GM23338 (cell line): ENCODE measurements around the gene CDH4. TPM values are rescaled to one million over a fixed set of nuclear protein-coding genes. Genes with fewer than 3 reads are reported as not detected.
A peak's percentile ranks its signal among the peaks of the same experiment; 100 is the strongest.

Experiments
- ATAC-seq: fragments of 200-7000 bp; cut with Tn5 transposase; 3 replicates; pipeline ENCODE4 v1.9.1; 2020
- DNase-seq: peaks from one replicate; pipeline ENCODE4 v3.0.0-alpha.2; 2015; ENCODE audit warnings: low spot score
- H2AFZ ChIP-seq: fragments of 200-600 bp; sonication (generic); 2 replicates; pipeline ENCODE4 v1.8.0; 2016; ENCODE audit warnings: antibody characterized with exemption, mild to moderate bottlenecking, moderate library complexity
- H3F3A ChIP-seq: fragments of 200-600 bp; sonication (generic); replicated peaks from 2 replicates; pipeline ENCODE4 v1.8.0; 2017; ENCODE audit warnings: antibody characterized with exemption, mixed run types, low read depth
- H3K27ac ChIP-seq: fragments of 200-600 bp; sonication (generic); 2 replicates; pipeline ENCODE4 v1.6.1; 2016; ENCODE audit warnings: low read depth
- H3K27me3 ChIP-seq: fragments of 200-600 bp; sonication (generic); 2 replicates; pipeline ENCODE4 v1.8.0; 2016; ENCODE audit warnings: mild to moderate bottlenecking, mixed run types, moderate library complexity; ENCODE audit not compliant: insufficient read depth
- H3K36me3 ChIP-seq: fragments of 200-600 bp; sonication (generic); 2 replicates; pipeline ENCODE4 v1.8.0; 2016; ENCODE audit warnings: mild to moderate bottlenecking; ENCODE audit not compliant: insufficient read depth
- H3K4me1 ChIP-seq: fragments of 200-600 bp; sonication (generic); 2 replicates; pipeline ENCODE4 v1.8.0; 2016; ENCODE audit warnings: mild to moderate bottlenecking, moderate library complexity; ENCODE audit not compliant: insufficient read depth
- H3K4me2 ChIP-seq: fragments of 200-600 bp; sonication (generic); 2 replicates; pipeline ENCODE4 v1.7.1; 2017; ENCODE audit warnings: mixed run types
- H3K4me3 ChIP-seq: fragments of 200-600 bp; sonication (generic); 2 replicates; pipeline ENCODE4 v1.6.1; 2016; ENCODE audit warnings: mixed run types
- H3K79me2 ChIP-seq: fragments of 200-600 bp; sonication (generic); replicated peaks from 2 replicates; pipeline ENCODE4 v1.8.0; 2017; ENCODE audit warnings: mild to moderate bottlenecking; ENCODE audit not compliant: insufficient read depth
- H3K9me2 ChIP-seq: fragments of 200-600 bp; sonication (generic); 2 replicates; pipeline ENCODE4 v1.8.0; 2017; ENCODE audit not compliant: insufficient read depth
- H4K20me1 ChIP-seq: fragments of 200-600 bp; sonication (generic); replicated peaks from 2 replicates; pipeline ENCODE4 v1.8.0; 2017; ENCODE audit warnings: mild to moderate bottlenecking; ENCODE audit not compliant: insufficient read depth
- H3K27ac Mint-ChIP-seq: 2 replicates; pipeline ENCODE4 v1.8.0; 2020; ENCODE audit warnings: inconsistent platforms, mild to moderate bottlenecking, moderate library complexity, mixed read lengths
- H3K27me3 Mint-ChIP-seq: 3 replicates; pipeline ENCODE4 v1.8.0; 2022; ENCODE audit warnings: low read depth, mild to moderate bottlenecking, moderate library complexity, mixed read lengths, inconsistent platforms; ENCODE audit not compliant: insufficient read depth, poor library complexity
- H3K36me3 Mint-ChIP-seq: 3 replicates; pipeline ENCODE4 v1.8.0; 2021; ENCODE audit warnings: low read depth, mild to moderate bottlenecking, inconsistent platforms, moderate library complexity, mixed read lengths
- H3K4me1 Mint-ChIP-seq: 3 replicates; pipeline ENCODE4 v1.8.0; 2020; ENCODE audit warnings: mild to moderate bottlenecking, inconsistent platforms, mixed read lengths
- H3K4me3 Mint-ChIP-seq: 3 replicates; pipeline ENCODE4 v1.8.0; 2021; ENCODE audit warnings: moderate library complexity, mild to moderate bottlenecking, inconsistent platforms, mixed read lengths
- H3K9me3 Mint-ChIP-seq: 3 replicates; pipeline ENCODE4 v1.8.0; 2020; ENCODE audit warnings: moderate library complexity, mild to moderate bottlenecking, inconsistent platforms, mixed read lengths
- CREB1 ChIP-seq: fragments of 250-450 bp; sonication (Bioruptor Pico); IDR thresholded peaks from 2 replicates; pipeline ENCODE4 v1.5.0; 2020; ENCODE audit warnings: low read depth, mild to moderate bottlenecking, moderate library complexity
- EZH2 ChIP-seq: fragments of 200-600 bp; sonication (generic); IDR thresholded peaks from one replicate; pipeline ENCODE4 v1.8.0; 2017; ENCODE audit warnings: antibody characterized with exemption, mild to moderate bottlenecking, low read depth; ENCODE audit not compliant: unreplicated experiment
- JUNB ChIP-seq: IDR thresholded peaks from one replicate; pipeline ENCODE4 v1.6.1; 2016; ENCODE audit warnings: antibody characterized with exemption; ENCODE audit not compliant: unreplicated experiment
- NANOG ChIP-seq: IDR thresholded peaks from 2 replicates; pipeline ENCODE4 v1.6.1; 2016; ENCODE audit warnings: antibody characterized with exemption, borderline replicate concordance
- STAT1 ChIP-seq: IDR thresholded peaks from one replicate; pipeline ENCODE4 v1.6.1; 2016; ENCODE audit warnings: antibody characterized with exemption; ENCODE audit not compliant: unreplicated experiment
- ZNF114 ChIP-seq: fragments of 250-450 bp; sonication (Bioruptor Pico); IDR thresholded peaks from 2 replicates; pipeline ENCODE4 v1.5.0; 2020; ENCODE audit warnings: mild to moderate bottlenecking, moderate library complexity
- ZNF331 ChIP-seq: fragments of 250-450 bp; sonication (Bioruptor Pico); IDR thresholded peaks from 2 replicates; pipeline ENCODE4 v1.5.0; 2020; ENCODE audit warnings: low read depth, mild to moderate bottlenecking, moderate library complexity
- polyA plus RNA-seq: library from polyadenylated mRNA; unstranded; fragments of >200 nt; fragmentation: Nextera tagmentation; extraction: Ambion mirVana; gene quantifications from 2 replicates; pipeline ENCODE4 v1.2.1, GENCODE V29; 2016
- total RNA-seq: library from RNA; depleted of rRNA; stranded (reverse); fragments of >200 nt; shearing (Covaris generic); gene quantifications from 2 replicates; pipeline ENCODE4 v1.2.3, GENCODE V29; 2014
- TF ChIP-seq, protein P1 (sequence below), 2 experiments: fragments of 200-600 bp in 1 of 2; sonication (generic) in 1 of 2; conservative IDR thresholded peaks; 2 replicates each; pipeline versions ENCODE4 v1.5.1 to v1.6.1; 2016 to 2017; ENCODE audit warnings: antibody characterized with exemption in 2 of 2, low read depth in 2 of 2, mild to moderate bottlenecking in 2 of 2, moderate library complexity in 1 of 2
- TF ChIP-seq, protein P2 (sequence below): IDR thresholded peaks from one replicate; pipeline ENCODE4 v1.6.1; 2018; ENCODE audit warnings: antibody characterized with exemption; ENCODE audit not compliant: unreplicated experiment
- TF ChIP-seq, protein P3 (sequence below): IDR thresholded peaks from 2 replicates; pipeline ENCODE4 v1.6.1; 2016; ENCODE audit warnings: antibody characterized with exemption

CDH4 gene
- total and polyA plus RNA-seq, 2 experiments from 2014 or later, result 1.2 to 4.2 TPM

DNA sequence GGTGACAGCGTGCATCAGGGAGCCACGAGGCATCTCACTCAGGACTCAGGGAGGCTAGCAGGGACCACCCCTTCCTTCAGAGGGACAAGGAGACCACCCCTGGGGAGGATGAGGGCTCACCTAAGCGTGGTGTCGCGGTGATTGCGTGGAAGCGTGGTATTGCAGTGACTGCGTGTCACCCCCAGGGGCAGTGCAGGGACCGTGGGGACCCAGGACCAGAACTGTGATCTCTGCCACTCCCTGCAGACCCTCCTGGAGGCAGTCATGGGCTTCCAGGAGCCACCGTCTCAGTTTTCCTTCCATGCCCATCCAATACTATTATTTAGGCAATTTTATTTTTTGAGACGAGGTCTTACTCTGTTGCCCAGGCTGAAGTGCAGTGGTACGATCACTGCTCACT lies 666.5 kb downstream of the CDH4 start:
- DNase-seq (peak; percentile 56), ATAC-seq (peak; percentile 84)
- Histone ChIP-seq H3K36me3 (no peaks in the 10 kb centered on the region), H3K27ac (no peak overlapping the region), H2AFZ (no peak overlapping the region), H3K9me2 (no peaks in the 10 kb centered on the region), H3K4me1 (no peaks in the 10 kb centered on the region), H3K4me2 (no peak overlapping the region), H3F3A (no peaks in the 10 kb centered on the region), H3K27me3 (no peaks in the 10 kb centered on the region), H3K79me2 (no peaks in the 10 kb centered on the region), H3K4me3 (no peak overlapping the region), H4K20me1 (no peaks in the 10 kb centered on the region)
- no peak overlapping the region for H3K4me3 Mint-ChIP-seq
- H3K36me3 Mint-ChIP-seq, result no peaks in the 10 kb centered on the region
- no peak overlapping the region for H3K27ac Mint-ChIP-seq
- no peaks in the 10 kb centered on the region for H3K4me1 Mint-ChIP-seq
- TF ChIP-seq, protein P1, sequence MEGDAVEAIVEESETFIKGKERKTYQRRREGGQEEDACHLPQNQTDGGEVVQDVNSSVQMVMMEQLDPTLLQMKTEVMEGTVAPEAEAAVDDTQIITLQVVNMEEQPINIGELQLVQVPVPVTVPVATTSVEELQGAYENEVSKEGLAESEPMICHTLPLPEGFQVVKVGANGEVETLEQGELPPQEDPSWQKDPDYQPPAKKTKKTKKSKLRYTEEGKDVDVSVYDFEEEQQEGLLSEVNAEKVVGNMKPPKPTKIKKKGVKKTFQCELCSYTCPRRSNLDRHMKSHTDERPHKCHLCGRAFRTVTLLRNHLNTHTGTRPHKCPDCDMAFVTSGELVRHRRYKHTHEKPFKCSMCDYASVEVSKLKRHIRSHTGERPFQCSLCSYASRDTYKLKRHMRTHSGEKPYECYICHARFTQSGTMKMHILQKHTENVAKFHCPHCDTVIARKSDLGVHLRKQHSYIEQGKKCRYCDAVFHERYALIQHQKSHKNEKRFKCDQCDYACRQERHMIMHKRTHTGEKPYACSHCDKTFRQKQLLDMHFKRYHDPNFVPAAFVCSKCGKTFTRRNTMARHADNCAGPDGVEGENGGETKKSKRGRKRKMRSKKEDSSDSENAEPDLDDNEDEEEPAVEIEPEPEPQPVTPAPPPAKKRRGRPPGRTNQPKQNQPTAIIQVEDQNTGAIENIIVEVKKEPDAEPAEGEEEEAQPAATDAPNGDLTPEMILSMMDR (conservative IDR thresholded peaks at IDR 0.05; ENCODE audit: low read depth in 2 of 2), result peak; percentile 47 to 57
- TF ChIP-seq, protein P2, sequence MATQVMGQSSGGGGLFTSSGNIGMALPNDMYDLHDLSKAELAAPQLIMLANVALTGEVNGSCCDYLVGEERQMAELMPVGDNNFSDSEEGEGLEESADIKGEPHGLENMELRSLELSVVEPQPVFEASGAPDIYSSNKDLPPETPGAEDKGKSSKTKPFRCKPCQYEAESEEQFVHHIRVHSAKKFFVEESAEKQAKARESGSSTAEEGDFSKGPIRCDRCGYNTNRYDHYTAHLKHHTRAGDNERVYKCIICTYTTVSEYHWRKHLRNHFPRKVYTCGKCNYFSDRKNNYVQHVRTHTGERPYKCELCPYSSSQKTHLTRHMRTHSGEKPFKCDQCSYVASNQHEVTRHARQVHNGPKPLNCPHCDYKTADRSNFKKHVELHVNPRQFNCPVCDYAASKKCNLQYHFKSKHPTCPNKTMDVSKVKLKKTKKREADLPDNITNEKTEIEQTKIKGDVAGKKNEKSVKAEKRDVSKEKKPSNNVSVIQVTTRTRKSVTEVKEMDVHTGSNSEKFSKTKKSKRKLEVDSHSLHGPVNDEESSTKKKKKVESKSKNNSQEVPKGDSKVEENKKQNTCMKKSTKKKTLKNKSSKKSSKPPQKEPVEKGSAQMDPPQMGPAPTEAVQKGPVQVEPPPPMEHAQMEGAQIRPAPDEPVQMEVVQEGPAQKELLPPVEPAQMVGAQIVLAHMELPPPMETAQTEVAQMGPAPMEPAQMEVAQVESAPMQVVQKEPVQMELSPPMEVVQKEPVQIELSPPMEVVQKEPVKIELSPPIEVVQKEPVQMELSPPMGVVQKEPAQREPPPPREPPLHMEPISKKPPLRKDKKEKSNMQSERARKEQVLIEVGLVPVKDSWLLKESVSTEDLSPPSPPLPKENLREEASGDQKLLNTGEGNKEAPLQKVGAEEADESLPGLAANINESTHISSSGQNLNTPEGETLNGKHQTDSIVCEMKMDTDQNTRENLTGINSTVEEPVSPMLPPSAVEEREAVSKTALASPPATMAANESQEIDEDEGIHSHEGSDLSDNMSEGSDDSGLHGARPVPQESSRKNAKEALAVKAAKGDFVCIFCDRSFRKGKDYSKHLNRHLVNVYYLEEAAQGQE, result no peak
- peaks cover 10% of the 10 kb centered on the region for H3K27me3 Mint-ChIP-seq
- H3K9me3 Mint-ChIP-seq, result peaks cover 3% of the 10 kb centered on the region; the same call in 1 of the 3 replicates

DNA sequence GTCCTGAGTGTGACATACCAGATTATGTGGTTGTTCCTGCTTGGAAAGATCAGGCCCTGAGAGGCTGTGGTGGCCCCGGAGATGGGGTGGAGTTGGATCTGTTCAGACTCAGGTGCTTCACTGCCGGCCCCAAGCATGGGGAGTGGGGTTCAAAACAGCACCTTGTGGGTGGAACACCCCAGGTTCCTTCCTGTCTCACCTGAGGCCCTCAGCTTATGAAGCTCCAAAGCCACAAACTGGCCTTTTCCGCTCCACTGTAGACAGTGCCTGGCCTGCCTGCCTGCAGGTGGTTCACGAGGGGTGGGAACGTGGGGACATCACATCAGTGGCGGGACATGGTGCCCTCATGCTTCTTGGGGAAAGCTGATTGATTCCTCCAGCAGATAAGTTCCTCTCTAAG lies 667.2 kb downstream of the CDH4 start:
- no peak overlapping the region for H3K4me3 ChIP-seq
- H3K79me2 ChIP-seq, result no peaks in the 10 kb centered on the region
- Mint-ChIP-seq H3K4me1 (no peaks in the 10 kb centered on the region), H3K9me3 (peaks cover 3% of the 10 kb centered on the region; the same call in 1 of the 3 replicates), H3K36me3 (no peaks in the 10 kb centered on the region), H3K4me3 (no peak overlapping the region), H3K27me3 (peaks cover 9% of the 10 kb centered on the region), H3K27ac (no peak overlapping the region)
- H3K9me2 ChIP-seq, result no peaks in the 10 kb centered on the region
- H3F3A ChIP-seq, result no peaks in the 10 kb centered on the region
- no peak overlapping the region for H3K27ac ChIP-seq
- ATAC-seq (no peak), DNase-seq (no peak)
- H3K4me1 ChIP-seq, result no peaks in the 10 kb centered on the region
- no peak overlapping the region for H3K4me2 ChIP-seq
- H3K27me3 ChIP-seq, result no peaks in the 10 kb centered on the region
- no peak overlapping the region for H2AFZ ChIP-seq
- H3K36me3 ChIP-seq, result no peaks in the 10 kb centered on the region
- no peaks in the 10 kb centered on the region for H4K20me1 ChIP-seq
- TF ChIP-seq, protein P2, result no peak
- no peak for TF ChIP-seq NANOG
- TF ChIP-seq, protein P1 (conservative IDR thresholded peaks at IDR 0.05; ENCODE audit: low read depth in 2 of 2), result no peak
- no peak for TF ChIP-seq ZNF331 (CRISPR knock-in tag)
- TF ChIP-seq JUNB, result no peak
- no peak for TF ChIP-seq STAT1
- TF ChIP-seq CREB1, result no peak
- TF ChIP-seq ZNF114, result no peak
- no peak for TF ChIP-seq EZH2
- TF ChIP-seq, protein P3, sequence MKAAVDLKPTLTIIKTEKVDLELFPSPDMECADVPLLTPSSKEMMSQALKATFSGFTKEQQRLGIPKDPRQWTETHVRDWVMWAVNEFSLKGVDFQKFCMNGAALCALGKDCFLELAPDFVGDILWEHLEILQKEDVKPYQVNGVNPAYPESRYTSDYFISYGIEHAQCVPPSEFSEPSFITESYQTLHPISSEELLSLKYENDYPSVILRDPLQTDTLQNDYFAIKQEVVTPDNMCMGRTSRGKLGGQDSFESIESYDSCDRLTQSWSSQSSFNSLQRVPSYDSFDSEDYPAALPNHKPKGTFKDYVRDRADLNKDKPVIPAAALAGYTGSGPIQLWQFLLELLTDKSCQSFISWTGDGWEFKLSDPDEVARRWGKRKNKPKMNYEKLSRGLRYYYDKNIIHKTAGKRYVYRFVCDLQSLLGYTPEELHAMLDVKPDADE, result no peak
